HepG2 (cell line): ENCODE results near the gene ZBTB46. TPM values are rescaled to one million over a fixed set of nuclear protein-coding genes. Genes with fewer than 3 reads are reported as not detected.

ENCODE experiments used
- CEBPG ChIP-seq: IDR thresholded peaks from 2 replicates; pipeline ENCODE4 v1.6.1; 2016
- DMAP1 ChIP-seq: IDR thresholded peaks from 2 replicates; pipeline ENCODE4 v1.6.1; 2016
- FLYWCH1 ChIP-seq: sonication (generic); formaldehyde crosslinking; IDR thresholded peaks from 2 replicates; pipeline ENCODE4 v1.8.1; 2023; ENCODE audit warnings: mild to moderate bottlenecking, missing genetic modification reagents
- PATZ1 ChIP-seq: sonication (generic); formaldehyde crosslinking; IDR thresholded peaks from 2 replicates; pipeline ENCODE4 v1.4.0; 2020; ENCODE audit warnings: missing genetic modification reagents
- PHF20 ChIP-seq: sonication (generic); formaldehyde crosslinking; IDR thresholded peaks from 2 replicates; pipeline ENCODE4 v1.5.0; 2020; ENCODE audit warnings: mild to moderate bottlenecking, missing genetic modification reagents
- RARA ChIP-seq: IDR thresholded peaks from 2 replicates; pipeline ENCODE4 v1.6.1; 2016; ENCODE audit warnings: missing genetic modification reagents, missing compliant biosample characterization
- ZBTB39 ChIP-seq: sonication (generic); formaldehyde crosslinking; IDR thresholded peaks from 2 replicates; pipeline ENCODE4 v1.5.0; 2020; ENCODE audit warnings: missing genetic modification reagents
- ZFP1 ChIP-seq: IDR thresholded peaks from 2 replicates; pipeline ENCODE4 v1.6.1; 2016
- ZHX2 ChIP-seq, 2 experiments: sonication (generic) in 1 of 2; formaldehyde crosslinking in 1 of 2; IDR thresholded peaks; 2 replicates each; pipeline versions ENCODE4 v1.6.1 to v1.9.0; 2014 to 2022; ENCODE audit warnings: antibody characterized with exemption in 1 of 2, borderline replicate concordance in 1 of 2, inconsistent platforms in 1 of 2, low read depth in 1 of 2, missing genetic modification reagents in 1 of 2
- ZNF124 ChIP-seq: sonication (generic); formaldehyde crosslinking; IDR thresholded peaks from 2 replicates; pipeline ENCODE4 v1.4.0; 2020; ENCODE audit warnings: missing genetic modification reagents
- ZNF224 ChIP-seq: sonication (generic); formaldehyde crosslinking; IDR thresholded peaks from 2 replicates; pipeline ENCODE4 v1.5.0; 2020; ENCODE audit warnings: mild to moderate bottlenecking, missing genetic modification reagents
- ZNF235 ChIP-seq: sonication (generic); formaldehyde crosslinking; IDR thresholded peaks from 2 replicates; pipeline ENCODE4 v1.8.1; 2023; ENCODE audit warnings: mild to moderate bottlenecking, missing genetic modification reagents, borderline replicate concordance
- ZNF274 ChIP-seq: sonication (generic); formaldehyde crosslinking; IDR thresholded peaks from 2 replicates; pipeline ENCODE4 v1.5.1; 2020; ENCODE audit warnings: mild to moderate bottlenecking, missing genetic modification reagents
- ZNF503 ChIP-seq: sonication (generic); formaldehyde crosslinking; IDR thresholded peaks from 2 replicates; pipeline ENCODE4 v1.4.0; 2020; ENCODE audit warnings: missing genetic modification reagents
- ZNF607 ChIP-seq: sonication (generic); formaldehyde crosslinking; IDR thresholded peaks from 2 replicates; pipeline ENCODE4 v1.5.1; 2020; ENCODE audit warnings: missing genetic modification reagents, mild to moderate bottlenecking, borderline replicate concordance
- ZNF629 ChIP-seq: sonication (generic); formaldehyde crosslinking; conservative IDR thresholded peaks from 2 replicates; pipeline ENCODE4 v1.5.0; 2020; ENCODE audit warnings: missing genetic modification reagents
- polyA plus RNA-seq, 8 experiments: library from polyadenylated mRNA; depleted of rRNA in 3 of 8; stranded (reverse) in 7 of 8; unstranded in 1 of 8; fragments of >200 nt; fragmentation: Illumina TruSeq in 4 of 8; extraction: Trizol in 4 of 8; gene quantifications; 2 replicates each; pipeline versions ENCODE4 v1.2.1 to v1.2.3, GENCODE V29; 2011 to 2016; ENCODE audit warnings: low read depth in 4 of 8, missing spikeins in 1 of 8, mixed read lengths in 1 of 8; ENCODE audit not compliant: insufficient read depth in 1 of 8
- total RNA-seq, 5 experiments: library from RNA; depleted of rRNA; stranded (reverse); fragments of >200 nt; fragmentation: Illumina TruSeq; extraction: Trizol; gene quantifications; 2 replicates each; pipeline ENCODE4 v1.2.3, GENCODE V29; 2016; ENCODE audit warnings: low read depth in 1 of 5

ZBTB46 gene
- total and polyA plus RNA-seq, 2 of the 13 experiments (the other 11 are each of a cell fraction or from before 2014, with no cell fraction given), result 1.6 to 13.5 TPM

- no peak for TF ChIP-seq ZHX2 (IDR thresholded peaks at IDR 0.05; ENCODE audit: low read depth)
- TF ChIP-seq ZHX2 (CRISPR knock-in tag; IDR thresholded peaks at IDR 0.05; ENCODE audit: borderline replicate concordance), result no peak
- TF ChIP-seq ZNF235 (CRISPR knock-in tag), result 0 out of 2 replicates have a peak, but pooled peaks have one; percentile 26
- no peak for TF ChIP-seq ZNF629 (CRISPR knock-in tag)
- no peak for TF ChIP-seq ZNF124 (CRISPR knock-in tag)
- TF ChIP-seq CEBPG (CRISPR knock-in tag), result no peak
- TF ChIP-seq FLYWCH1 (CRISPR knock-in tag), result no peak
- no peak for TF ChIP-seq PHF20
- no peak for TF ChIP-seq ZNF503 (CRISPR knock-in tag)
- TF ChIP-seq PATZ1 (CRISPR knock-in tag), result peak; percentile 49; the same call in 1 of the 2 replicates
- no peak for TF ChIP-seq ZNF607 (CRISPR knock-in tag)
- TF ChIP-seq ZNF224 (CRISPR knock-in tag), result no peak
- peak; percentile 75 for TF ChIP-seq RARA (CRISPR knock-in tag)
- TF ChIP-seq ZFP1 (CRISPR knock-in tag), result no peak
- TF ChIP-seq ZNF274 (CRISPR knock-in tag), result 0 out of 2 replicates have a peak, but pooled peaks have one; percentile 15
- TF ChIP-seq DMAP1, result no peak
- TF ChIP-seq ZBTB39 (CRISPR knock-in tag), result no peak
These were observed 2.9 kb upstream of the ZBTB46 start (continued) for GRCh38 chr20:63833776-63834490.
